OCI-LY1 (cell line): ENCODE data around the gene FAM114A1.

Source experiments
- EZH2 ChIP-seq: fragments of 200-600 bp; sonication (generic), shearing (Covaris generic); IDR thresholded peaks from 2 replicates; pipeline ENCODE4 v1.8.0; 2017; ENCODE audit warnings: borderline replicate concordance, mixed run types, mild to moderate bottlenecking, antibody characterized with exemption, low read length, moderate library complexity, mixed read lengths
- TF ChIP-seq, protein P1 (sequence below): fragments of 200-600 bp; sonication (generic), shearing (Covaris generic); IDR thresholded peaks from 2 replicates; pipeline ENCODE4 v1.5.1; 2017; ENCODE audit warnings: mild to moderate bottlenecking, antibody characterized with exemption, low read length, moderate library complexity, mixed read lengths

DNA sequence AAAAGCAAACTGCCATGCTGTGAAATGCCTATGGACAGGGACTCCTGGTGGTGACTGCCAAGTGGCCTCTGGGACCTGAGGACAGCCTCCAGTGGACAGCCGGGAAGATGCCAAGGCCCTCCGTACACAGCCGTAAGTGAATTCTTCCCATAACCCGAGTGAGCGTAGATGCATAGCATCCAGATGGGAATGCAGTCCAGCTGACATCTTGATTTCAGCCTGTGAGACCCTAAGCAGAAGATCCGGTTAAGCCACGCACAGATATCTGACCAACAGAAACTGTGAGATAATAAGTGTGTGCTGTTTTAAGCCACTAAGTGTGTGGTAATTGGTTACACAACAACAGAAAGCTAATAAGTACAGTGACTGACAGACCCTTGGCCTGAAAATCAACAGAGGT, 108.7 kb downstream of the FAM114A1 start:
- no peak for TF ChIP-seq EZH2
- TF ChIP-seq, protein P1, sequence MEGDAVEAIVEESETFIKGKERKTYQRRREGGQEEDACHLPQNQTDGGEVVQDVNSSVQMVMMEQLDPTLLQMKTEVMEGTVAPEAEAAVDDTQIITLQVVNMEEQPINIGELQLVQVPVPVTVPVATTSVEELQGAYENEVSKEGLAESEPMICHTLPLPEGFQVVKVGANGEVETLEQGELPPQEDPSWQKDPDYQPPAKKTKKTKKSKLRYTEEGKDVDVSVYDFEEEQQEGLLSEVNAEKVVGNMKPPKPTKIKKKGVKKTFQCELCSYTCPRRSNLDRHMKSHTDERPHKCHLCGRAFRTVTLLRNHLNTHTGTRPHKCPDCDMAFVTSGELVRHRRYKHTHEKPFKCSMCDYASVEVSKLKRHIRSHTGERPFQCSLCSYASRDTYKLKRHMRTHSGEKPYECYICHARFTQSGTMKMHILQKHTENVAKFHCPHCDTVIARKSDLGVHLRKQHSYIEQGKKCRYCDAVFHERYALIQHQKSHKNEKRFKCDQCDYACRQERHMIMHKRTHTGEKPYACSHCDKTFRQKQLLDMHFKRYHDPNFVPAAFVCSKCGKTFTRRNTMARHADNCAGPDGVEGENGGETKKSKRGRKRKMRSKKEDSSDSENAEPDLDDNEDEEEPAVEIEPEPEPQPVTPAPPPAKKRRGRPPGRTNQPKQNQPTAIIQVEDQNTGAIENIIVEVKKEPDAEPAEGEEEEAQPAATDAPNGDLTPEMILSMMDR = no peak
